ENCODE data around the gene NOP9. TPM values are rescaled to one million over a fixed set of nuclear protein-coding genes. Genes with fewer than 3 reads are reported as not detected.

The NOP9 gene
- total and polyA plus RNA-seq, 9 of the 15 experiments (the other 6 are each of a cell fraction or from before 2014, with no cell fraction given): 1.0 to 27.9 (median 15.1) TPM

GRCh38 chr14:24313913-24314312 lies 14.3 kb downstream of the NOP9 start:
- ChIA-PET POLR2A (interaction anchor here (0.7 kb wide), 1 partner anchor 11 kb away, joined by 5 read pairs; no protein-coding TSS in a partner anchor), CTCF (ENCODE audit: low intra/inter-chr PET ratio) (no interaction called here)
- no peak for FAIRE-seq
- ATAC-seq: no peak
- Histone ChIP-seq H3K9ac (ENCODE audit: insufficient read depth in 1 of 2, low read depth in 2 of 2, low read length in 2 of 2) (no peak overlapping the region; a peak in 1 of 4 replicates), H3K36me3 (ENCODE audit: control insufficient read depth, insufficient read depth, low read length) (peaks cover 14% of the 10 kb centered on the region; the same call in 1 of the 3 replicates), H3K4me2 (ENCODE audit: insufficient read depth, low read length) (no peak overlapping the region), H4K20me1 (replicated peaks; ENCODE audit: control insufficient read depth, insufficient read depth, low read length) (no peaks in the 10 kb centered on the region), H3K4me1 (replicated peaks in 1 of 2; ENCODE audit: control insufficient read depth in 2 of 2, insufficient read depth in 2 of 2, low read length in 2 of 2) (peaks cover 20 to 30% of the 10 kb centered on the region in 2 experiments), H3K9me1 (ENCODE audit: control insufficient read depth, insufficient read depth, low read length) (no peaks in the 10 kb centered on the region), H3K79me2 (ENCODE audit: control insufficient read depth, insufficient read depth, low read length) (no peaks in the 10 kb centered on the region), H3K27me3 (ENCODE audit: control insufficient read depth in 2 of 2, insufficient read depth in 2 of 2, low read length in 2 of 2) (no peaks in the 10 kb centered on the region), H3K27ac (ENCODE audit: extremely low read depth, low read depth, low read length) (no peak overlapping the region), H3K4me3 (no peak overlapping the region), H3K9me3 (replicated peaks; ENCODE audit: control insufficient read depth, insufficient read depth, low read depth, low read length) (no peaks in the 10 kb centered on the region), H2AFZ (ENCODE audit: low read depth, low read length) (no peak overlapping the region)
- WGBS (ENCODE audit: insufficient coverage, low coverage, missing lambda C conversion rate): 72% methylated on average over 2 of the region's 2 CpGs
- no TSS peak for BruUV-seq (replicated peaks)
- intact Hi-C loops (cut with micrococcal nuclease) (no loop called here), in situ Hi-C loops (cut with MboI) (no loop called here)
- DNase-seq (ENCODE audit: extremely low read depth in 1 of 4, low spot score in 3 of 4): no peak
- no peak for TF ChIP-seq CEBPG (CRISPR knock-in tag; IDR thresholded peaks at IDR 0.05)
- TF ChIP-seq CEBPG (tag; conservative IDR thresholded peaks at IDR 0.05 in 1 of 2, IDR thresholded peaks at IDR 0.05 in 1 of 2): no peak
- TF ChIP-seq ZNF785 (CRISPR knock-in tag; IDR thresholded peaks at IDR 0.05): no peak
- TF ChIP-seq ZBTB8A (IDR thresholded peaks at IDR 0.05; ENCODE audit: partially characterized antibody): no peak
- no peak for TF ChIP-seq MGA (IDR thresholded peaks at IDR 0.05)
- no peak for TF ChIP-seq CBFB (CRISPR knock-in tag; IDR thresholded peaks at IDR 0.05)
- no peak for TF ChIP-seq OTX1 (CRISPR knock-in tag; IDR thresholded peaks at IDR 0.05)
- TF ChIP-seq CHAMP1 (IDR thresholded peaks at IDR 0.05): no peak
- no peak for TF ChIP-seq ZNF124 (CRISPR knock-in tag; IDR thresholded peaks at IDR 0.05)
